ENCODE measurements around the gene RXRA.

- TF ChIP-seq ATF3 (IDR thresholded peaks at IDR 0.05) (no peak), CTCF (IDR thresholded peaks at IDR 0.05; ENCODE audit: low read depth, low read length, missing input control) (no peak), YY1 (IDR thresholded peaks at IDR 0.05) (peak; percentile 53)
These were observed 46.5 kb downstream of the RXRA start for GRCh38 chr9:134372581-134373267.
